Skeletal muscle tissue (tissue), 5 donors: ENCODE data around the gene PPWD1. TPM values are rescaled to one million over a fixed set of nuclear protein-coding genes. Genes with fewer than 3 reads are reported as not detected.
"Not testable (repeated sequence)": the region's sequence is repeated elsewhere in the genome, so short reads cannot be mapped to it uniquely, and the experiment has no call there.

Source experiments
- H3K27ac ChIP-seq: one replicate; pipeline ENCODE4 v1.7.0; 2013; ENCODE audit warnings: mild to moderate bottlenecking, low read depth, low read length, inconsistent platforms
- H3K27me3 ChIP-seq, 3 donors: one replicate each; pipeline ENCODE4 v1.7.0; 2013; ENCODE audit warnings: low read length in 3 of 3; ENCODE audit not compliant: control insufficient read depth in 3 of 3, insufficient read depth in 3 of 3
- H3K36me3 ChIP-seq, 3 donors: one replicate each; pipeline ENCODE4 v1.7.0; 2013; ENCODE audit warnings: low read length in 3 of 3; ENCODE audit not compliant: control insufficient read depth in 3 of 3, insufficient read depth in 3 of 3
- H3K4me1 ChIP-seq, 3 donors: one replicate each; pipeline ENCODE4 v1.7.0; 2013; ENCODE audit warnings: low read length in 3 of 3, mild to moderate bottlenecking in 3 of 3; ENCODE audit not compliant: control insufficient read depth in 3 of 3, insufficient read depth in 3 of 3
- H3K4me3 ChIP-seq, 3 donors: one replicate each; pipeline ENCODE4 v1.7.0; 2013; ENCODE audit warnings: low read length in 3 of 3
- H3K9ac ChIP-seq, 3 donors: one replicate each; pipeline ENCODE4 v1.7.0; 2013; ENCODE audit warnings: low read length in 3 of 3, mild to moderate bottlenecking in 3 of 3, moderate library complexity in 2 of 3, low read depth in 1 of 3
- H3K9me3 ChIP-seq, 3 donors: one replicate each; pipeline ENCODE4 v1.7.0; 2013; ENCODE audit warnings: low read length in 3 of 3; ENCODE audit not compliant: control insufficient read depth in 3 of 3
- small RNA-seq: library from RNA; depleted of rRNA; stranded (forward); fragments of <200 nt; gene quantifications from one replicate; pipeline ENCODE3, GENCODE V24; 2014
- total RNA-seq: library from RNA; depleted of rRNA; stranded (reverse); fragments of >200 nt; gene quantifications from one replicate; pipeline ENCODE4 v1.2.3, GENCODE V29; 2014
- donor health status: Osteomylitis.

Gene PPWD1
- total RNA-seq, 1 donor from 2014 or later = 52.7 TPM

DNA sequence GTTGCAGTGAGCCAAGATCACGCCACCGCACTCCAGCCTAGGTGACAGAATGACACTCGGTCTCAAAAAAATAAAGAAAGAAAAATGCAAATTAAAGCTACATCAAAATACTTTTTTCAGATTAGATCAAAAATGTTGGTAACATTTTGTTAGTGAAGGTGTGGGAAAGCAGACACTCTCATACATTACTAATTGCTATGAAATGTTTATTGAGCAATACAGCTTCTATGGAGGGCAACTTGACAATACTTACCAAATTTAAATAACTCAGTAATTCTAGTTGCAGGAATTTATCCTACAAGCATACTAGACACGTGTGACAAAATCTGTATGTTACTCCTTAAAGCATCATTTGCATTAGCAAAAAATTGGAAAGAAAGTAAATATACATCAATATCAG is 56.9 kb downstream of the PPWD1 start:
- no peak overlapping the region for H3K4me3 ChIP-seq
- H3K9ac ChIP-seq = no peak overlapping the region
- H3K9me3 ChIP-seq = no peaks in the 10 kb centered on the region
- H3K27ac ChIP-seq = no peak overlapping the region
- peaks cover 5 to 11% (median 11%) of the 10 kb centered on the region in 3 donors for H3K36me3 ChIP-seq
- peaks cover 13 to 22% (median 14%) of the 10 kb centered on the region in 3 donors for H3K4me1 ChIP-seq
- H3K27me3 ChIP-seq = no peaks in the 10 kb centered on the region

DNA sequence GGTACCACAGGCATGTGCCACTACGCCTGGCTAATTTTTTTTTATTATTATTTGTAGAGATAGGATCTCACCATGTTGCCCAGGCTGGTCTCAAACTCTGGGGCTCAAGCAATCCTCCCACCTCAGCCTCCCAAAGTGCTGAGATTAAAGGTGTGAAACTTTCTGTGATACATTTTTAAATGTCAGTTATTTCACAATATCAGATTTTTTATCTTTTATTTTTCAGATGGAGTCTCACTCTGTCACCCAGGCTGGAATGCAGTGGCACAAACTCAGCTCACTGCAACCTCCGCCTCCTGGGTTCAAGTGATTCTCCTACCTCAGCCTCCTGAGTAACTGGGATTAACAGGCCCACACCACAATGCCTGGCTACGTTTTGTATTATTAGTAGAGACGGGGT is 58.9 kb downstream of the PPWD1 start:
- H3K27ac ChIP-seq, H3K27me3 ChIP-seq, H3K9ac ChIP-seq, H3K4me3 ChIP-seq, H3K36me3 ChIP-seq, H3K9me3 ChIP-seq: not testable (repeated sequence)
- peaks cover 16 to 33% (median 24%) of the 10 kb centered on the region in 3 donors for H3K4me1 ChIP-seq

DNA sequence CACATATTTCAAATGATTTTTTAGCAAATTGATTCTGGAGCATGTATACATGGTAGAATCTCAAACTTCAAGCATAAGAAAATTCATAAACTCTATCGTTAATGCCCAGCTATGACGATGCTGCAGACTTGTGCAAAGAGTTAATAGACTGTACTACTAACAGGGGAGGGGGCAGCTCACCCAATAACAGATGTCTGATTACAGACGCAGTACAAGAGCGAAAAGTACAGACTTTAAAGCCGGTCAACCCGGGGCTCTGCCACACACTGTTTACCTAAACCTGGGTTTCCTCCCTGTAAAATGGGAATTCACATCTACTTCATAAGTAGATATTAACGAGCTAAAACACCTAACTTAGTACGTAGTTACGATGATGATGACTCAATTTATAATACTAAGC is 60.4 kb downstream of the PPWD1 start:
- Histone ChIP-seq H3K36me3 (no peaks in the 10 kb centered on the region), H3K9ac (peak overlapping the region; percentile 98 to 99 (median 98)), H3K4me3 (peak overlapping the region; percentile 99), H3K9me3 (no peaks in the 10 kb centered on the region), H3K4me1 (peaks cover 16 to 33% (median 24%) of the 10 kb centered on the region in 3 donors), H3K27ac (peak overlapping the region; percentile 83), H3K27me3 (no peaks in the 10 kb centered on the region)

DNA sequence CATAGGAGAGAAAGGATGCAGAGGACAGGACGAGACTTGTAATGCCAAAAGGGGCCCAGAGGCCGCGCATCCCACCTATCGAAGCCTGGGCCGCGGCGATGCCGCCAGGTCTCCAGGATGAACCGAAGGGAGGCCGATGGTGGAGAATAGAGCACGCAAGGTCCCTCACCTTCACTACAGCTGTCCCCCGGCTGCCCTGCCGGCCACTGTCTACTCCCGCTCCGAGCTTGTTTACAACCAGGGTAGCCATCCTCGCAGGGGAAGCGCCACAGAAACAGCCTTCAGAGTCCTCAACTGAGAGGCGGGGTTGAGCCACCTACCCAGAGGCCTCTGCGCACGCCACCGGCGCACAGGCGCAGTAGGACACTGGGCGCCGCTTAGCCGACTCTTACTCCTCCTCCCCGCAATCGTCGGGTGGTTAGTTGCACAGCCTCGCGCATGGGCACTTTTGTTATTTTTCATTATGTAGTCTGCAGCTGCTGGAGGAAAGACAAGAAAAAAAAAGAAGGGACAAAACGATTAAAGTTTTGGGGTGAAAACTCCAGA is 61.0 kb downstream of the PPWD1 start, which contains the start of gene TRIM23:
TRIM23 (minus strand) TSS at position 309 of the 546 bp plus-strand sequence; CDS start at position 250, 59 bp downstream.
- no peaks in the 10 kb centered on the region for H3K27me3 ChIP-seq
- peak within 1 kb of the TSS; percentile 98 to 99 (median 98) for H3K9ac ChIP-seq
- H3K4me1 ChIP-seq = peaks cover 16 to 33% (median 24%) of the 10 kb centered on the region in 3 donors
- H3K4me3 ChIP-seq = peak within 1 kb of the TSS; percentile 99
- no peaks in the 10 kb centered on the region for H3K9me3 ChIP-seq
- peak within 1 kb of the TSS; percentile 83 for H3K27ac ChIP-seq
- H3K36me3 ChIP-seq = no peaks in the 10 kb centered on the region

DNA sequence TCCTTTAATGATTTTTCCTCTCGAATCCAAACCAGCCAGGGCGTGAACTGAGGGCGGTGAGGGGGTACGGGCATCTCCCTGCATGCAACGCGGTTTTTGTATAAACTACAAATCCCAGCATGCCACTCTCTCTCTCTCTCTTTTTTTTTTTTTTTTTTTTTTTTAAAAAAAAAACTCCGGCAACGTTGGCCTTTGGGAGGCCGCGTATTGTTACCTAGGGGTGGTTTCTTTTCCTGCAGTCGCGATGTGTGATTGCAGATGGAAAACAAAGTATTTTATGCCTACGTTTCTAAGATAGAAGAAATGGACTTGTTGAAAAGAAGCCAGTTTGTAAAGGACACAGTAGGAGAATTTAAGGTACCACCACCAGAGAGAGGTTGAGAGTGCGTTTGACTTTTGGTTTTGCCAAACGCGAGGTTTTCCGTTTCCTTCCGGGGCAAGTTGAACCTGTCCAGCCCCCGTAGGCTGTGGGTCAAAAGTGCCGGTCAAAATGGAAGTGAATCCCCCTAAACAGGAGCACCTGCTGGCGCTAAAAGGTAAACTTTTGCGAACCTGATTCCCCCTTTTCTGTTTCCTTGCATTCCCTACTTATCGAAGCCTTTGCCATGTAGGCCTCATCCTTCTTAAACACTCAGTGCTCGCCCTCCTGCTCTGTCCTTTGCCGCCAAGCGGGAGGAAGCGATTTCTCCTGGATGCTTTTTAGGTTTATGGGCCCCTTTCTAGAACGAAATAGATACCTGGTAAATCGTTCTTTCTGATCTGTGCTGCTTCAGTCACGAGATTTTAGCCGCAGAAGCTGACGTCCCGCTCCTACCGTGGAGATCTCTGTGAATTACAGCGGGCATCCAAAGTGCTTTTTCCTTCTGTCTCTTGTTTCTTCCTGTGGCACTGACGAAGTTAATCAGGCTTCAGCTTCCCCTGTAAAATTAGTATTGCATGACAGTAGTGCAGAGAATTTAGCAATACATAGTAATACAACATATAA is 61.8 kb downstream of the PPWD1 start, which contains the start of the genes SHLD3 and TRAPPC13:
SHLD3 (plus strand) TSS at position 457 of the 985 bp plus-strand sequence. CDS start 4,561 bp downstream, outside the sequence.
TRAPPC13 (plus strand) TSS at position 457 of the 985 bp plus-strand sequence; CDS start at position 491, 34 bp downstream.
- peak within 1 kb of the TSS; percentile 98 to 99 (median 98) for H3K9ac ChIP-seq
- no peaks in the 10 kb centered on the region for H3K27me3 ChIP-seq
- H3K9me3 ChIP-seq = no peaks in the 10 kb centered on the region
- H3K4me1 ChIP-seq = peaks cover 16 to 33% (median 24%) of the 10 kb centered on the region in 3 donors
- H3K27ac ChIP-seq = peak within 1 kb of the TSS; percentile 83
- peak within 1 kb of the TSS; percentile 99 for H3K4me3 ChIP-seq
- peaks cover 0 to 5% (median 4%) of the 10 kb centered on the region in 3 donors for H3K36me3 ChIP-seq

DNA sequence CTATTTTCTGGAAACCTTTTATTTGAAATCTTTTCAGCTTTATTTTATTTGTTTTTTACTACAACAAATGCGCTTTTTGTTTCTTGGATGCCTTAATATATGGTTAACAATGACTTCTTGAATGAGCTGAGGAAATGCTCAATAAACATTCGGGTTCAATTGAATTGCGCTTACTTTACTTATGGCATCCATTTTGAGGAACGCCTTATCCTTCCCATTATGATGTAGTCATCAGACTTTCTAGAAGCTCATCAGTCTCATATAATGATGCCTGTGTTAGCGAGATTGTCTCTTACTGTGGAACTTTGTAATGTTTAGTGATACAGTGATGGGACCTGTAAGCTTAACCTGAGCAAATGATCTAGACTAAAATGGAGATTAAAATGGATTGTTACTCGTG is 62.6 kb downstream of the PPWD1 start:
- Histone ChIP-seq H3K27me3 (no peaks in the 10 kb centered on the region), H3K9ac (peak overlapping the region; percentile 82 to 99 (median 98)), H3K27ac (no peak overlapping the region), H3K9me3 (no peaks in the 10 kb centered on the region), H3K4me3 (peak overlapping the region; percentile 99), H3K36me3 (peaks cover 0 to 7% (median 7%) of the 10 kb centered on the region in 3 donors), H3K4me1 (peaks cover 16 to 33% (median 24%) of the 10 kb centered on the region in 3 donors)

DNA sequence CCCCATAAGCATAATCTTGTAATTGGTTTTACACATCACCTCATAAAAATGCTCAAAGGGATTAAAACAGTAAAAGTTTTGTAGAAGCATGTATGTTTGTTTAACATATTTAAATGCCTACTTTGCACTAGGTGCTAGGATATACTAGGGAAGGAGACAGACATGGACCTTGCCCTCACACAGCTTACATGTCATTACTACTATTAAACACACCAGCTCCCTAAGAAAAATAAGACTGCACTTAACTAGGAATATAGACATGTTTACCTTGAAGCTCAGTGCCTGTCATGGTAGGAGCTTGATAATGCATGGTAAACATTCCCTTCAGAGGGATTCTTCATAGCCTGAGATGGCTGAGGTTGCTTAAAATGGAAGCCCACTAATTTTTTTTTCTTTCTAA is 67.9 kb downstream of the PPWD1 start:
- Histone ChIP-seq H3K4me3 (no peak overlapping the region), H3K27me3 (no peaks in the 10 kb centered on the region), H3K9ac (no peak overlapping the region), H3K4me1 (peaks cover 2 to 4% (median 3%) of the 10 kb centered on the region in 3 donors), H3K36me3 (peaks cover 0 to 15% (median 12%) of the 10 kb centered on the region in 3 donors), H3K9me3 (no peaks in the 10 kb centered on the region), H3K27ac (no peak overlapping the region)

Small RNA genes within 50 kb of the gene (small RNA-seq; reads per million reads assigned to genes)
- not detected for gene RNU6-540P

Other genes starting within 250 kb of the PPWD1 start
- gene ADAMTS6, start 81.4 kb upstream of the PPWD1 start, total RNA-seq = 2.6 TPM
- 12.5 TPM for gene CENPK, start 128 bp upstream of the PPWD1 start, total RNA-seq
- gene TRIM23, start 61.0 kb downstream of the PPWD1 start, total RNA-seq = 25.6 TPM
- gene SHLD3, start 61.7 kb downstream of the PPWD1 start, total RNA-seq = 3.1 TPM
- gene TRAPPC13, start 61.7 kb downstream of the PPWD1 start, total RNA-seq = 17.2 TPM
- gene SGTB, start 158.8 kb downstream of the PPWD1 start, total RNA-seq = 4.2 TPM
- 18.8 TPM for gene NLN, start 158.9 kb downstream of the PPWD1 start, total RNA-seq